Activated T-cell treated with anti-CD3 and anti-CD28 coated beads, Interleukin-2, amount 50 U/mL, for 72 hours (primary cell): ENCODE data around the gene ZNF730. TPM values are rescaled to one million over a fixed set of nuclear protein-coding genes. Genes with fewer than 3 reads are reported as not detected.
"Not testable (repeated sequence)": the region's sequence is repeated elsewhere in the genome, so short reads cannot be mapped to it uniquely, and the experiment has no call there.

Source experiments
- ATAC-seq, 2 donors: fragments of 150-1000 bp; cut with Tn5 transposase; replicated peaks in 1 of 2; 2 replicates each; pipeline ENCODE4 v1.10.0; 2021; ENCODE audit warnings: moderate library complexity in 2 of 2, mild to moderate bottlenecking in 1 of 2
- DNase-seq, 2 donors: peaks; one replicate each; pipeline ENCODE4 v3.0.0; 2021 to 2022; ENCODE audit warnings: mixed read lengths in 1 of 2
- H3K27ac Mint-ChIP-seq: one replicate; pipeline ENCODE4 v1.8.0; 2022; ENCODE audit warnings: mild to moderate bottlenecking, moderate library complexity, mixed read lengths
- H3K27me3 Mint-ChIP-seq: one replicate; pipeline ENCODE4 v1.8.0; 2022; ENCODE audit warnings: low read depth, mixed read lengths
- H3K36me3 Mint-ChIP-seq, 2 donors: one replicate each; pipeline ENCODE4 v1.8.0; 2022; ENCODE audit warnings: mixed read lengths in 2 of 2, mild to moderate bottlenecking in 1 of 2; ENCODE audit not compliant: insufficient read depth in 2 of 2
- H3K4me1 Mint-ChIP-seq: one replicate; pipeline ENCODE4 v1.8.0; 2022; ENCODE audit warnings: low read depth, mixed read lengths
- H3K4me3 Mint-ChIP-seq, 2 donors: one replicate each; pipeline ENCODE4 v1.8.0; 2022; ENCODE audit warnings: mild to moderate bottlenecking in 2 of 2, mixed read lengths in 2 of 2, moderate library complexity in 2 of 2
- H3K9me3 Mint-ChIP-seq, 2 donors: one replicate each; pipeline ENCODE4 v1.8.0; 2022; ENCODE audit warnings: mixed read lengths in 2 of 2
- total RNA-seq, 2 donors: library from RNA; stranded (reverse); gene quantifications; one replicate each; pipeline ENCODE4 v1.2.3, GENCODE V29; 2022

Gene ZNF730
- total RNA-seq, 2 donors from 2014 or later: 1.2 to 2.2 TPM

DNA sequence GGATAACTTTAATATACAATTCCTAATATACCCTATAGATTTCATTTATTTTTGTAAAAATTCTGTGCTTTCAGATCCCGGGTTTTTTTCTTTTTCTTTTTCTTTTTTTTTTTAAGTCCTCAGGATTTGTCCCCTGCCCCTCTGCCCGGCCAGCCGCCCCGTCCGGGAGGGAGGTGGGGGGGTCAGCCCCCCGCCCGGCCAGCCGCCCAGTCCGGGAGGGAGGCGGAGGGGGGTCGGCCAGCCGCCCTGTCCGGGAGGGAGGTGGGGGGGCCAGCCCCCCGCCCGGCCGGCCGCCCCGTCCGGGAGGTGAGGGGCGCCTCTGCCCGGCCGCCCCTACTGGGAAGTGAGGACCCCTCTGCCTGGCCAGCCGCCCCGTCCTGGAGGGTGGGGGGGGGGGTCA, 17.4 kb downstream of the ZNF730 start:
- H3K9me3 Mint-ChIP-seq, H3K27ac Mint-ChIP-seq, H3K36me3 Mint-ChIP-seq, DNase-seq, H3K4me1 Mint-ChIP-seq, ATAC-seq, H3K4me3 Mint-ChIP-seq, H3K27me3 Mint-ChIP-seq: not testable (repeated sequence)

DNA sequence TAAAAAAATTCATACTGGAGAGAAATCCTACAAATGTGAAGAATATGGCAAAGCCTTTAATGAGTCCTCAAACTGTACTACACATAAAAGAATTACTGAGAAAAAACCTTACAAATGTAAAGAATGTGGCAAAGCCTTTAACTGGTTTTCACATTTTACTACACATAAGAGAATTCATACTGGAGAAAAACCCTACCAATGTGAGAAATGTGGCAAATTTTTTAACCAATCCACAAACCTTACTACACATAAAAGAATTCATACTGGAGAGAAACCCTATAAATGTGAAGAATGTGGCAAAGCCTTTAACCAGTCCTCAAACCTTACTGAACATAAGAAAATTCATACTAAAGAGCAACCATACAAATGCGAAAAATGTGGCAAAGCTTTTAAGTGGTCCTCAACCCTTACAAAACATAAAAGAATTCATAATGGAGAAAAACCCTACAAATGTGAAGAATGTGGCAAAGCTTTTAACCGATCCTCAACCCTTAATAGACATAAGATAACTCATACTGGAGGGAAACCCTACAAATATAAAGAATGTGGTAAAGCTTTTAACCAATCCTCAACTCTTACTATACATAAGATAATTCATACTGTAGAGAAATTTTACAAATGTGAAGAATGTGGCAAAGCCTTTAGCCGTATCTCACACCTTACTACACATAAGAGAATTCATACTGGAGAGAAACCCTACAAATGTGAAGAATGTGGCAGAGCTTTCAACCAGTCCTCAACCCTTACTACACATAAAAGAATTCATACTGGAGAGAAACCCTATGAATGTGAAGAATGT, 29.0 kb downstream of the ZNF730 start:
- Mint-ChIP-seq H3K36me3 (peaks cover 5 to 22% of the 10 kb centered on the region in 2 donors), H3K27me3 (no peaks in the 10 kb centered on the region), H3K27ac (no peak overlapping the region), H3K4me3 (no peak overlapping the region), H3K9me3 (peaks cover 7 to 9% of the 10 kb centered on the region in 2 donors), H3K4me1 (no peaks in the 10 kb centered on the region)
- DNase-seq: no peak
- ATAC-seq: no peak

DNA sequence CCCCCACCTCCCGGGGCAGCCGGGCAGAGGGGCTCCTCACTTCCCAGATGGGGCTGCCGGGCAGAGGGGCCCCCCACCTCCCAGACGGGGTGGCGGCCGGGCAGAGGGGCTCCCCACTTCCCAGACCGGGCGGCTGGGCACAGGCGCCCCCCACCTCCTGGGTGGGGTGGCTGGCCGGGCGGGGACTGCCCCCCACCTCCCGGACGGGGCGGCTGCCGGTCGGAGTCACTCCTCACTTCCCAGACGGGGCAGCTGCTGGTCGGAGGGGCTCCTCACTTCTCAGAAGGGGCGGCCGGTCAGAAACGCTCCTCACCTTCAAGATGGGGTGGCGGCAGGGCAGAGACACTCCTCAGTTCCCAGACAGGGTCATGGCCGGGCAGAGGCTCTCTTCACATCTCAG, 43.9 kb downstream of the ZNF730 start:
- Mint-ChIP-seq H3K4me1 (no peaks in the 10 kb centered on the region), H3K27me3 (no peaks in the 10 kb centered on the region), H3K36me3 (peaks cover 4 to 6% of the 10 kb centered on the region in 2 donors), H3K9me3 (peaks cover 8 to 11% of the 10 kb centered on the region in 2 donors), H3K4me3 (no peak overlapping the region), H3K27ac (no peak overlapping the region)
- ATAC-seq: no peak
- no peak for DNase-seq

DNA sequence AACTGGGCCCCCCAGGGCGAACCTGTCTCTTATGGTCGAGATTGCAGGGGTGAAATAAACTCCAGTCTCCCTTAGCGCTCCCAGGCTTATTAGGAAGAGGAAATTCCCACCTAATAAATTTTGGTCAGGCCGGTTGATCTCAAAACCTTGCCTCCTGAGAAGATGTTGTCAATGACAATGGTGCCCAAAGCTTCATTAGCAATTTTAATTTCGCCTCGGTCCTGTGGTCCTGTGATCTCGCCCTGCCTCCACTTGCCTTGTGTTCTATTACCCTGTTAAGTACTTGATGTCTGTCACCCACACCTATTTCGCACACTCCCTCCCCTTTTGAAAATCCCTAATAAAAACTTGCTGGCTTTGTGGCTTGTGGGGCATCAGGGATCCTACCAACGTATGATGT, 51.5 kb downstream of the ZNF730 start:
- not testable (repeated sequence) for ATAC-seq, H3K4me1 Mint-ChIP-seq, H3K9me3 Mint-ChIP-seq, H3K27ac Mint-ChIP-seq, DNase-seq, H3K36me3 Mint-ChIP-seq, H3K4me3 Mint-ChIP-seq, H3K27me3 Mint-ChIP-seq

DNA sequence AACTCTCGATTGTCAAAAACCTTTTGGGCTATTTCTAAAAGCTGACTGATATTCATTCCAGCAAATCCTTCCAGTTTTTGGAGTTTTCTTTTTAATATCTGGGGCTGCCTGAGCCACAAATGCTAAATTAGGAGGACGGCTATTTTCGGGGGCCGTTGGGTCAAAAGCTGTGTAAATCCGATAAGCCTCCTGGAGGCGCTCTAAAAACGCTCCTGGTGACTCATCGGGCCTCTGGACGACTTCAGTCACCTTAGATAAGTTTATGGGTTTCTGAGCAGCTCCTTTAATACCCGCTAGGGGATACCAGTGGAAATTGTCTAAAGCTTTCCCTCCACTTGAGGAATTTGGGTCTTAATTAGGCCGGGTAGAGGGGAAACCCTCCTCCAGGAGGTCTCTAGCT, 66.4 kb downstream of the ZNF730 start:
- Mint-ChIP-seq H3K9me3 (peaks cover 8 to 15% of the 10 kb centered on the region in 2 donors), H3K4me3 (no peak overlapping the region), H3K27me3 (no peaks in the 10 kb centered on the region), H3K4me1 (no peaks in the 10 kb centered on the region), H3K36me3 (no peaks in the 10 kb centered on the region), H3K27ac (no peak overlapping the region)
- ATAC-seq (no peak), DNase-seq (no peak)

DNA sequence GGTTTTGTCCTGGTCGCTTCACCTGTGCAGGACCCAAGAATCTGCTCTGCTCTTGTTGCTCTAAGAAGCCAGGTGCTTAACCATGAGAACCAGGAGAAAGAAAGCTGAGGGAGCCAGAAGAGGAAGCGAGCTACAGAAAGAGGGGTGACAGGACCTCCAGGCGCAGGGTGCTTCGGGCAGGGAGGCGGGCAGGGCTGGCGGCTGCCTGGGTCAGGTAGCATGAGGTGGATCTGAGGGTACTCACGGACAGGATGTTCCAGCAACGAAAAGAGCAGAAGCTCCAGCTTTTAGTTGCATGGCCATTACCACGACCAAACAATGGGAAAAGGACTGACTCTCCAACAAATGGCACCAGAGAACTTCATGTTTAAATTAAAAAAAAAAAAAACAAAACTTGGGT, 73.5 kb downstream of the ZNF730 start:
- Mint-ChIP-seq H3K4me3 (no peak overlapping the region), H3K4me1 (no peaks in the 10 kb centered on the region), H3K9me3 (peaks cover 4 to 6% of the 10 kb centered on the region in 2 donors), H3K36me3 (peaks cover 0 to 5% of the 10 kb centered on the region in 2 donors), H3K27ac (no peak overlapping the region), H3K27me3 (no peaks in the 10 kb centered on the region)
- ATAC-seq (no peak), DNase-seq (no peak)

Other genes with a start within 250 kb of the ZNF730 start
- not detected for gene ZNF728, start 113.8 kb upstream of the ZNF730 start, total RNA-seq
- 10 to 100 TPM; 12.7 to 15.4 TPM for gene ZNF724, start 133.4 kb downstream of the ZNF730 start, total RNA-seq